HG03135 (cell line): ENCODE results near the gene MPLKIP.
"Not testable (repeated sequence)": the region's sequence is repeated elsewhere in the genome, so short reads cannot be mapped to it uniquely, and the experiment has no call there.

Experiments used
- ATAC-seq: cut with Tn5 transposase; IDR thresholded peaks from one replicate; pipeline ENCODE4 v1.9.1; 2021; ENCODE audit warnings: mild to moderate bottlenecking, moderate library complexity; ENCODE audit not compliant: unreplicated experiment

MPLKIP gene

GRCh38 chr7:40134428-40135316 lies at the start of gene MPLKIP, which contains the start of gene SUGCT:
TSS of gene MPLKIP (minus strand) at chr7:40134622. CDS start at chr7:40134567, 55 bp downstream.
TSS of gene SUGCT (plus strand) at chr7:40135005.
- peak; percentile 88 for ATAC-seq

GRCh38 chr7:40182452-40182851 lies 48.0 kb upstream of the MPLKIP start:
- no peak for ATAC-seq

GRCh38 chr7:40177071-40177470 lies 42.6 kb upstream of the MPLKIP start:
- ATAC-seq: no peak

GRCh38 chr7:40175725-40176510 lies 41.5 kb upstream of the MPLKIP start:
- ATAC-seq: no peak

DNA sequence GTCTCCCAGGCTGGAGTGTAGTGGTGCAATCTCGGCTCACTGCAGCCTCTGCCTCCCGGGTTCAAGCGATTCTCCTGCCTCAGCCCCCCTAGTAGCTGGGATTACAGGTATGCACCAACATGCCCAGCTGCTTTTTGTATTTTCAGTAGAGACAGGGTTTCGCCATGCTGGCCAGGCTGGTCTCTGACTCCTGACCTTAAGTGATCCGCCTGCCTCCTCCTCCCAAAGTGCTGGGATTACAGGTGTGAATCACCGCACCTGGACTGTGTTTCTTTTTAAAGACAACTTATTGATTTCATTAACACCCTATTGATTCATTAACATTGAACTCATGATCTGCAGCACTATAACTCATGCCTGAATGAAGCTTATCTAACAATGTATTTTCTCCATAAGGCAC lies 40.8 kb upstream of the MPLKIP start:
- not testable (repeated sequence) for ATAC-seq

- ATAC-seq: not testable (repeated sequence)
Observed at GRCh38 chr7:40173121-40173520, 38.7 kb upstream of the MPLKIP start.

- ATAC-seq: not testable (repeated sequence)
Observed at GRCh38 chr7:40168266-40168665, 33.8 kb upstream of the MPLKIP start.

- ATAC-seq: no peak
Observed at GRCh38 chr7:40167291-40167690, 32.9 kb upstream of the MPLKIP start.

DNA sequence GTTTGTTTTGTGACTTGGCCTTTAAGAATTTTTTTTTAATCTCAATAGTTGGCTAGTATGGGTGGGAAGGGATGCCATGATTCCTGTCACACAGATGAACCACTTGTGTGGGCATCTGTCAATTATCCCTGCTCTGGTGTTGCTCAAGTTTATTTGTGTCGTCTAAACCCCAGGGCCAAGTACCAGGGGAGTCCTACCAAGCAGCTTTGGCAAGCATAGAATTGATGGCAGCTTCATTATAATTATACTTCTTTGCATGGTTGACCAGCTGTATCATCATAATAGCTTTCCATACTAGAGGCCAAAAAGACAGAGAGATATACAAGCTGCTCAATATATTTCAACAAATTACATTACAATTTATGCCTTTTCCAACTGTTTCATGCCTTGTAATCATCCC lies 30.8 kb upstream of the MPLKIP start:
- ATAC-seq: no peak

DNA sequence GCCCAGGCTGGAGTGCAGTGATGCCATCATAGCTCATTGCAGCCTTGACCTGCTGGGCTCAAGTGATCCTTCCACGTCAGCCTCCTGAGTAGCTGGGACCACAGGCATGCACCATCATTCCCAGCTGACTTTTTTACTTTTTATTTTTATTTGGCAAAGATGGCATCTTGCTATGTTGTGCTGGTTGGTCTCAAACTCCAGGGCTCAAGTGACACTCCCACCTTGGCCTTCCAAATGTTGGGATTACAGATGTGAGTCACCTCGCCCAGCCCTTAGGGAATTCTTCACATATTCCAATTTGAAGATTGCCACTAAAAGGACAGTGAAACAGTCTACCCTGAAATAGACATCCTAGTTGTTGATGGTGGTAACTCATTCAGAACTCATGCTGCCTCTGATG lies 28.1 kb upstream of the MPLKIP start:
- no peak for ATAC-seq

GRCh38 chr7:40156988-40157387 lies 22.6 kb upstream of the MPLKIP start:
- ATAC-seq: no peak

GRCh38 chr7:40151504-40151903 lies 17.1 kb upstream of the MPLKIP start:
- no peak for ATAC-seq

GRCh38 chr7:40148671-40149070 lies 14.2 kb upstream of the MPLKIP start:
- no peak for ATAC-seq

DNA sequence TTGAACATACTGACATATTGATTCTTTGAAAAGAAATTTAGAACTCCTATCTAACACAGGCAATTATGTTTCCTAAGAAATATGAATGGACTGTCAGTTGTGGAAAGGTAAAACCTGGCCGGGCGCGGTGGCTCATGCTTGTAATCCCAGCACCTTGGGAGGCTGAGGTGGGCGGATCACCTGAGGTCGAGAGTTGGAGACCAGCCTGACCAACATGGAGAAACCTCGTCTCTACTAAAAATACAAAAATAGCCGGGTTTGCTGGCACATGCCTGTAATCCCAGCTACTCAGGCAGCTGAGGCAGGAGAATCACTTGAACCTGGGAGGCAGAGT lies 13.8 kb upstream of the MPLKIP start:
- ATAC-seq: not testable (repeated sequence)

GRCh38 chr7:40147371-40148246 lies 13.2 kb upstream of the MPLKIP start:
- ATAC-seq: no peak

GRCh38 chr7:40145596-40146130 lies 11.2 kb upstream of the MPLKIP start:
- not testable (repeated sequence) for ATAC-seq

DNA sequence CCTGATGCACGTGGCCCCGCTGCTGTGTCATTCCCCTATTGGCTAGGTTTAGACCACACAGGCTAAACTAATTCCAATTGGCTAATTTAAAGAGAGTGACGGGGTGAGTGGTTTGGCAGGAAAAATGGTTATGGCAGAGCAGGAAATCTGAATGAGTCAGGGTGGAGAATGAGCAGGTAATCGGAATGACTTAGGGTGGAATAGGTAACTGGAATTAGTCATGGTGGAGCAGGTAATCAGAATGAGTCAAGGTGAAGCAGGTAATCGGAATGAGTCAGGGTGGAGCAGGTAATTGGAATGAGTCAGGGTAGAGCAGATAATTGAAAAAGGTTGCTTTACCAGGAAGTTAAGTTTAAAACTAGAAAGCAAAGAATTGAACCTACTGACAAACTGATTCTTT lies 7.5 kb upstream of the MPLKIP start:
- not testable (repeated sequence) for ATAC-seq

GRCh38 chr7:40139891-40140290 lies 5.5 kb upstream of the MPLKIP start:
- ATAC-seq: not testable (repeated sequence)

GRCh38 chr7:40138973-40139372 lies 4.6 kb upstream of the MPLKIP start:
- no peak for ATAC-seq

DNA sequence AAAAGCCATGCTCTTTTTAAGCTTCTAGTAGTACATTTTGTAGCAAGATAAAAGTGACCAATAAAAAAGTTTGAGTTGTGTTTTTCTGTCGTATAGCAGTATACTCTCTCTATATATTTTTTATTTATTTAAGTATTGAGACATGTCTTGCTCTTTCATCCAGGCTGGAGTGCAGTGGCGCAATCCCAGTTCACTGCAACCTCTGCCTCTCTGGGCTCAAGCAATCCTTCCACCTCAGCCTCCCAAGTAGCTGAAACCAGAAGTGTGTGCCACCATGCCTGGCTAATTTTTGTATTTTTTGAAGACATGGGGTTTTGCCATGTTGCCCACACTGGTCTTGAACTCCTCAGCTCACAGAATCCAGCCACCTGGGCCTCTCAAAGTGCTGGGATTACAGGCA lies 3.1 kb upstream of the MPLKIP start:
- ATAC-seq: no peak

- no peak for ATAC-seq
Observed at GRCh38 chr7:40135317-40135610, 842 bp upstream of the MPLKIP start.
